Activated naive CD8-positive, alpha-beta T cell treated with anti-CD3 and anti-CD28 coated beads, Interleukin-2, amount 50 U/mL, for 24 hours (primary cell): ENCODE results near the gene RIC3.

Source experiments
- ATAC-seq: fragments of 150-1000 bp; cut with Tn5 transposase; one replicate; pipeline ENCODE4 v1.10.0; 2021
- DNase-seq: peaks from one replicate; pipeline ENCODE4 v3.0.0; 2021
- H3K27ac Mint-ChIP-seq: one replicate; pipeline ENCODE4 v1.8.0; 2021; ENCODE audit warnings: mild to moderate bottlenecking, mixed read lengths
- H3K27me3 Mint-ChIP-seq: one replicate; pipeline ENCODE4 v1.8.0; 2021; ENCODE audit warnings: mixed read lengths
- H3K36me3 Mint-ChIP-seq: one replicate; pipeline ENCODE4 v1.8.0; 2021; ENCODE audit warnings: low read depth, mixed read lengths
- H3K4me1 Mint-ChIP-seq: one replicate; pipeline ENCODE4 v1.8.0; 2021; ENCODE audit warnings: mixed read lengths
- H3K4me3 Mint-ChIP-seq: one replicate; pipeline ENCODE4 v1.8.0; 2021; ENCODE audit warnings: mild to moderate bottlenecking, moderate library complexity, mixed read lengths
- H3K9me3 Mint-ChIP-seq: one replicate; pipeline ENCODE4 v1.8.0; 2021; ENCODE audit warnings: mixed read lengths

RIC3 gene

GRCh38 chr11:8080674-8081590 lies 87.9 kb downstream of the RIC3 start, which contains the start of gene TUB:
Gene TUB, plus strand, starts transcription at chr11:8081211. Its CDS starts 300 bp downstream, at chr11:8081511.
- peaks cover 50% of the 10 kb centered on the region for H3K27me3 Mint-ChIP-seq
- H3K4me3 Mint-ChIP-seq, result peak within 1 kb of the TSS; percentile 51
- no peak within 1 kb of the TSS for H3K27ac Mint-ChIP-seq
- H3K36me3 Mint-ChIP-seq, result no peaks in the 10 kb centered on the region
- DNase-seq, result no peak
- peaks cover 5% of the 10 kb centered on the region for H3K4me1 Mint-ChIP-seq
- ATAC-seq, result peak; percentile 53
- H3K9me3 Mint-ChIP-seq, result no peaks in the 10 kb centered on the region

- no peaks in the 10 kb centered on the region for H3K36me3 Mint-ChIP-seq
- peaks cover 45% of the 10 kb centered on the region for H3K27me3 Mint-ChIP-seq
- ATAC-seq (no peak), DNase-seq (no peak)
- peak overlapping the region; percentile 50 for H3K4me3 Mint-ChIP-seq
- H3K4me1 Mint-ChIP-seq, result peaks cover 11% of the 10 kb centered on the region
- H3K9me3 Mint-ChIP-seq, result no peaks in the 10 kb centered on the region
- no peak overlapping the region for H3K27ac Mint-ChIP-seq
Observed at GRCh38 chr11:8080069-8080670, 88.7 kb downstream of the RIC3 start.

DNA sequence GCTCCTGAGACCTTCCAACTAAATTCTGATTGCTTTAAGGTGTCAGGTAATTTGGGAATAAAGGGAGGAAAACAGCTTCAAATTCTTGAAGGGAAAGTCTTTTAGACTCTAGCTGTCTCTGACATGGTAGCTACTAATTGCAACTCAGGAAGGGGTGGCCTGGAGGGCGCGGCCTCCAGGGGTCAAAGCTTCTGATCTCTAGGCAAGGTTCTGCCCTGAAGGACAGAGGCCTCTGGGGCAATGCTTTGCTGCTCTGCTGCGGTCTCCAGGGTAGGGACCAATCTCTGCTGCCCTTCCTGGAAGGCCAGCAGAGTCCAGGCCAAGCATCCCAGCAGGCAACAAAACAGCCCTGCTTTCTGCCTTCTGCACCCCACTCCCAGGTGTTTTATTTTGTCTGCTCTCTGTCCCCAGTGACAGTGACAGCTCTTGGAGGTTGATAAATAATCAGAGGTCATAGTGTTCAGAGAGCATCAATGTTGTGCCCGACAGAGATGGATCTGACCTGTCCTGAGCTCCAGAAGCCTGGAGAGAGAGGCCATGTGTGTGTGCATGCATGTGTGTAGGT lies 89.6 kb downstream of the RIC3 start:
- no peaks in the 10 kb centered on the region for H3K36me3 Mint-ChIP-seq
- peaks cover 13% of the 10 kb centered on the region for H3K4me1 Mint-ChIP-seq
- no peaks in the 10 kb centered on the region for H3K9me3 Mint-ChIP-seq
- no peak for ATAC-seq
- H3K27ac Mint-ChIP-seq, result no peak overlapping the region
- peaks cover 40% of the 10 kb centered on the region for H3K27me3 Mint-ChIP-seq
- no peak overlapping the region for H3K4me3 Mint-ChIP-seq
- no peak for DNase-seq

- no peak for DNase-seq
- H3K9me3 Mint-ChIP-seq, result no peaks in the 10 kb centered on the region
- H3K36me3 Mint-ChIP-seq, result no peaks in the 10 kb centered on the region
- peak overlapping the region; percentile 23 for H3K27ac Mint-ChIP-seq
- H3K4me3 Mint-ChIP-seq, result no peak overlapping the region
- H3K4me1 Mint-ChIP-seq, result peaks cover 10% of the 10 kb centered on the region
- ATAC-seq, result peak; percentile 37
- peaks cover 27% of the 10 kb centered on the region for H3K27me3 Mint-ChIP-seq
Observed at GRCh38 chr11:8075119-8075726, 93.6 kb downstream of the RIC3 start.

DNA sequence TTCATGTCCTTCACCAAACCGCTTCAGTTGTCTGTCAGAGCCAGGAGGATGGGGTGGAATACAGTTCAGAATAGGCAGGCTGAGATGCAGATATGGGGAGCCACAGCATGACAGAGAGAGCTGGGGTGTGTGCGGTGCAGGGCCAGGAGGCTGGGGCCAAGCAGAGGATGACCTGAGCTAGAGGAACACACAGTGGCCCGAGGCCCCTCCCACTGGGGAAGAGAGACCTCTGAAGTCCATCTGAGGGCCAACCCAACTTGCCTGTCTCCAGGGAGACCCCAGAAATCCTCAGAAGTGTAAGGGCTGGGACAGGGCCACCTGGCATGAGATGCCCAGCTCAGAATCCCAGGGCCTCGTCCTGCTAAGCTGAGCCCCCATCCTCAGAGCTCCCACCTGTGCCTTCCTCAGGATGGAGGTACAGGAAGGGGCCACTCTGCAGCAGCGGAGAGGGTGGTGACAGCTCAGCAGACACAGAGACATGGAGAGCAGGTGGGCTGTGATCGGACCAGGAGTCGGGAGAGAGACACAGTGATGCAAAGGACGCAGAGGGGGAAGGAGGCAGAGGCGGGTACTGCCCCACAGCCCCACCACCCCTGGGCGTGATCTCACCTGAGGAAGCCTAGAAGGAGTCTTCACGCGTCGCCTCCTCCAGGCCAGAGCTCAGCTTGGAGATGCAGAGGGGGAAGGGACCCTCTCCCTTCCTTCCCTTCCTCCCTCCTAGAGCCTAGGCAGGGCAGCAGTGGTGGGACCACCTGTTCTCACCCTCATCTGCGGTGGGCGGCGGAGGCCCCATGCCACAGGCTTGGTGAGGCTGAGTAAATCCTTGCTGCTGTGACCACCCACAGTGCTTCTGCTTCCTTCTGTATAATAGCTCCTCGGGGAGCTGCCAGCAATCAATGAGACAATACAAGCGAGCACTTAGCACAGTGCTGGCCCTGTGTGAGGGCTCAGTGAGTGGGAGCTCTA lies 96.9 kb downstream of the RIC3 start:
- H3K9me3 Mint-ChIP-seq, result no peaks in the 10 kb centered on the region
- no peaks in the 10 kb centered on the region for H3K36me3 Mint-ChIP-seq

DNA sequence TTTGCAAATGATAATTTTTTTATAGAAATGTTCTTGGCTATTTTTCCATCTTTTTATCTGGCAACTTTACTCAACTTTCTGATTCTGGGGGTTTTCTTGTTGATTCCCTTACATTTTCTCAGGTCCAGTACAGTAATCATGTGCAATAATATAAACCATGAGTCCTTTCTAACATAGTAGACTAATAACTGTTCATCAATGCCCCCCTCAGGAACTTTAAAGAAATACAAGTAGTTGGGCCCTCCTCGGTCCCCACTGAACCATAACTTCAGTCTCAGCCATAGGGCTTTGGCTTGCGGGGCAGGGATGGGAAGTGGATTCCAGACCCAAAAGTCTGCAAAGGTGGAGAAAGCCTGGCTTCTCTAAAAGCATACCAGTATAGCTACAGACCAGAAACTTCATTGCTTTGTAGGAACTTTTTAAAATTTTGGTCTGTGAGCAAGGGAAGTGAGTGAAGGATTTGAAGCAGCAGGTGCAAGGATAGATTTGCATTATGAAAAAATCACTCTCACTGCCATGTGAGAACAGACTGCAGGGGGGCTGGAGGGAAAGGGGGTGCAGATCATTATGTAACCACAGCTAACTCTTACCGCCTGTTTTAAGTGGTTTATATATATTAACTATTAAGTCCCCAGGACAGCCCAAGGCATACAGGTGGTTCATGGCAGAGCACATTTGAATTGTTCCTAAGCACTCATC lies 98.3 kb downstream of the RIC3 start:
- ATAC-seq (no peak), DNase-seq (no peak)
- Mint-ChIP-seq H3K27me3 (peaks cover 24% of the 10 kb centered on the region), H3K36me3 (no peaks in the 10 kb centered on the region), H3K4me3 (no peak overlapping the region), H3K4me1 (peaks cover 6% of the 10 kb centered on the region), H3K9me3 (no peaks in the 10 kb centered on the region), H3K27ac (no peak overlapping the region)

More for the DNA sequence above, 96.9 kb downstream of the RIC3 start:
- no peak for DNase-seq
- Mint-ChIP-seq H3K4me1 (peaks cover 10% of the 10 kb centered on the region), H3K27ac (no peak overlapping the region), H3K4me3 (no peak overlapping the region), H3K27me3 (peaks cover 28% of the 10 kb centered on the region)
- no peak for ATAC-seq

- Mint-ChIP-seq H3K4me1 (peaks cover 2% of the 10 kb centered on the region), H3K36me3 (no peaks in the 10 kb centered on the region), H3K27ac (no peak overlapping the region), H3K27me3 (peaks cover 24% of the 10 kb centered on the region), H3K4me3 (no peak overlapping the region), H3K9me3 (no peaks in the 10 kb centered on the region)
- DNase-seq, result no peak
- ATAC-seq, result no peak
Observed at GRCh38 chr11:8069771-8070170, 99.1 kb downstream of the RIC3 start.

- Mint-ChIP-seq H3K36me3 (no peaks in the 10 kb centered on the region), H3K27me3 (peaks cover 21% of the 10 kb centered on the region), H3K27ac (no peak overlapping the region), H3K4me3 (no peak overlapping the region), H3K4me1 (no peaks in the 10 kb centered on the region), H3K9me3 (no peaks in the 10 kb centered on the region)
- no peak for DNase-seq
- no peak for ATAC-seq
Observed at GRCh38 chr11:8068605-8069221, 100.1 kb downstream of the RIC3 start.

GRCh38 chr11:8067929-8068575 lies 100.8 kb downstream of the RIC3 start:
- Mint-ChIP-seq H3K36me3 (no peaks in the 10 kb centered on the region), H3K27ac (no peak overlapping the region), H3K9me3 (no peaks in the 10 kb centered on the region), H3K27me3 (peaks cover 19% of the 10 kb centered on the region), H3K4me3 (no peak overlapping the region), H3K4me1 (no peaks in the 10 kb centered on the region)
- no peak for ATAC-seq
- no peak for DNase-seq

DNA sequence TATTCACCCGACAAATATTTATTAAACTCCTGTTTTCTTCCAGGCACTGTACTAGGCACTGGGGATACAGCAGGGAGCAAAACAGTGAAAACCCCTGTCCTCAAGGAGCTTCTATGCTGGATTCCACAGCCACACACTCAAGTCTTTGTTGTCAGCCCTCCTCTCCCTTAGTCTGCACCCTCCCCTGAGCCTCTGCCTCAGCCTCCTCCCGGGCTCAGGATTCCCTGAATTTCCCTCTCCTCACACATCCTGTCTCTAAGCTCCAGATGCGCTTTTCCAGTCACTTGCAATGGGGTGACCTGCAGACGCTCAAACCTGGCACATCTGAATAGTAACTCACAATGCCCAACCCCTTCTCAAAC lies 101.3 kb downstream of the RIC3 start:
- Mint-ChIP-seq H3K4me3 (no peak overlapping the region), H3K4me1 (no peaks in the 10 kb centered on the region), H3K27ac (no peak overlapping the region), H3K36me3 (no peaks in the 10 kb centered on the region), H3K9me3 (no peaks in the 10 kb centered on the region), H3K27me3 (peaks cover 19% of the 10 kb centered on the region)
- ATAC-seq, result no peak
- no peak for DNase-seq

DNA sequence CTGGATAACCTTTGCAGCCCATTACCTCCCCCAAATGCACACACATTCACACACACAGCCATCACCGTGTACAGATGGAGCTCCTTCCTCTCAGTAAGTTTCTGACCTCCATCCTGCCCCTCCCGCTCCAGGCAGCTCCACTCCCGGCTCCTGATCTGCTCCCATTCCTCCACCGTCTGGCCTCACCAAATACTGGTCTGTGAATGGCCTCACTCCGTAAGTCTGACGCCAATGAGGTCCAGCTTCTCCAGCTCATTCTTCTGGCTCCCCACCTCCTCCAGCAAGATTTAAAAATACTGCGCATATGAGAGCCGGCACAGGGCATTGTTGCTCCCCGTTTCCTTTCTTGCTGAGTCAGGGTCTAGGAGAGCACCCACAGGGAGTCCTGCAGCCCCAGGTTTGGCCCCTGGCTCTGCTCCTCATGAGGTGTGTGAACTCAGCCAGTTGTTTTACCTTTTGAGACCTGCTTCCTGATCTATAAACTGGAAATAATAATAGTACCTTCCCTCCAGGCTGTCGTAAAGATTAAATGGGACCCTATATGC lies 101.8 kb downstream of the RIC3 start:
- Mint-ChIP-seq H3K9me3 (no peaks in the 10 kb centered on the region), H3K4me1 (no peaks in the 10 kb centered on the region), H3K36me3 (no peaks in the 10 kb centered on the region), H3K27me3 (peaks cover 19% of the 10 kb centered on the region), H3K27ac (no peak overlapping the region), H3K4me3 (no peak overlapping the region)
- ATAC-seq (no peak), DNase-seq (no peak)

DNA sequence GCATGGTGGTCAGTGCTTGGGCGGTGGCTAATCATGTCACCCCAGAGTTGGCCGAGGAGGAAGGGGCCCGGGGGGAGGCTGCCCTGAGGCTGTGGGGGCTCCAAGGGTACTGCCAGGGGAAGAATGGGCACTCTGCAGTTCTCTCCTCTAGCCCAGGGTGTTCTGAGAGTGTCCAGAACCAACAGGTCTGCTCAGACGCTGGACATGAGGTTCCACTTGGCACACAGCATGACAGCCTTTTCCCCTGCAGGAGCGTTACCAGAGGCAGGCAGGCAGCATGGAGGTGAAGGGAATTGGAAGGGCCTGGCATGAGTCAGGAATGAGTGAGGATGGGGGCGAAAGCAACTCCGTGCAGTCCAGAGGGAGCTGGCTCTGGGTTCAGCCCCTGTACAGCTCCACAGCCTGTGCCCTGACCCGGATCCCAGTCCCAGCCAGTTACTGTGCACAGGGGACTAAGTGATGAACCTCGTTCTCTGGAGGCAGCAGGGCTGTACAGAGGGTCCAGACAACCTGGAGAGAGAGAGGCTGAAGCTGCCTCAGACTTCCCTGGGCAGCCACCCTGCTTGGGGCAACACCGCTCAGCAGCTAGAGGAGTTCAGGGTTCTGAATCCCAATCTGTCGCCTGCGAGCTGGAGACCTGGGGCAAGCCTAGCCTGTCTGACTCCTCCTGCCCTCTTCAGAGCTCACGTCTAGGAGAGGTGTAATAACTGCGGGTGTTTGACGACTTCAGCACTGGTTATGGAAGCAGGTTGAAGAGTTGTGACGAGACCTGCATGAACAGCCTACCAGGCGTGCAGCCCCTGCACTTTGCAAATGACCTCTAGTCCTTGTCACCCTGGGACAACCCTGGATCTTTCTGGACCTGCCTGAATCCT lies 102.6 kb downstream of the RIC3 start:
- Mint-ChIP-seq H3K9me3 (no peaks in the 10 kb centered on the region), H3K27me3 (peaks cover 16% of the 10 kb centered on the region), H3K4me1 (no peaks in the 10 kb centered on the region), H3K36me3 (no peaks in the 10 kb centered on the region), H3K4me3 (no peak overlapping the region), H3K27ac (no peak overlapping the region)
- ATAC-seq, result no peak
- no peak for DNase-seq
